GM19328 (cell line): Measurements from ENCODE around the gene AMPD2.
"Not testable (repeated sequence)": the region's sequence is repeated elsewhere in the genome, so short reads cannot be mapped to it uniquely, and the experiment has no call there.

Experiments
- ATAC-seq: cut with Tn5 transposase; IDR thresholded peaks from one replicate; pipeline ENCODE4 v1.9.1; 2021; ENCODE audit warnings: mild to moderate bottlenecking, moderate library complexity; ENCODE audit not compliant: unreplicated experiment

AMPD2 gene

DNA sequence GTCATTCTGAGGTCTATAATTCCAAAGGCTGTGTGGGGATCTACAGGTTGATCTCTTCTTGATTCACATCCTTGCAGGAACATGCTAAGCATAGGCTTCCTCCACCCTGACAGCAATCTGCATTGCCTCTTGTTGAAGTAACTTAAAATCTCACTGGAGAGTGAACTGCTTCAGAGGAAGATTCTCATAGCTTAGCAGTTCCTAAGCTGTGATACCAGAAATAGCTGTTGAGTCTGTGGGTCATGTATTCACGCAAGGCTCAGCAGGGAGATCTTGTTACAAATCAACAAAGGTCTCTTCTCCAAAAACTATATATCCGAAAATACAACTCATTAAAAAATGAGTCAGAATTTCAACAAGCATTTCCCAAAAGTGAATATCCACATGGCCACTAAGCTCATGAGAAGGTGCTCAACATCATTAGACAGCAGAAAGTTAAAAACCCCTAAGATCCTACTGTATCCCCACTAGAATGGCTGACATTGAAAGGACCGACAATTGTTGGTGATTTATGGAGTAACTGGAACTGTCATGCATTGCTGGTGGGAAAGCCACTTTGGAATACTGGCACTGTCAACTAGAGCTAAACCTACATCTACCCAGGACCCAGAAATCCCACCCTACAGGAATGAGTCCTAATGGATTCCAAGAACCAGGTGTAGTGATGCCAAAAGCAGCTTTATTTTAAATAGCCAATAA lies 57.2 kb downstream of the AMPD2 start:
- not testable (repeated sequence) for ATAC-seq

DNA sequence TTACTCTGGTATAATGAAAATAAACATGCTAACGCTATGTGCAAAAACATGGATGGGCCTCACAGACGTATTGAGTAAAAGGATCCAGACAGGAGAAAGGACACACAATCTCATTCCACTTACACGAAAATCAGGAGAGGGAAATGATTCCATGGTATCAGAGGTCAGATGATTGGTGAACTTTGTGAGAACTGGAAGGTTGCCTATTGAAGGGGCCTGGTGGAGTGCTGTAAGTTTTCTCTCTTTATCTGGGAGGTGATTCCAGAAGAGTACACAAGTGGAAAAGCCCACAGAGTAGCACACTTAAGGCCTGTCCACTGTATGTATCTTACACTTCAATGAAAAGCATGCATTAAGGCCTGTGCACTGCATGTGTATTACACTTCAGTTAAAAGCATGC lies 57.8 kb downstream of the AMPD2 start:
- no peak for ATAC-seq

DNA sequence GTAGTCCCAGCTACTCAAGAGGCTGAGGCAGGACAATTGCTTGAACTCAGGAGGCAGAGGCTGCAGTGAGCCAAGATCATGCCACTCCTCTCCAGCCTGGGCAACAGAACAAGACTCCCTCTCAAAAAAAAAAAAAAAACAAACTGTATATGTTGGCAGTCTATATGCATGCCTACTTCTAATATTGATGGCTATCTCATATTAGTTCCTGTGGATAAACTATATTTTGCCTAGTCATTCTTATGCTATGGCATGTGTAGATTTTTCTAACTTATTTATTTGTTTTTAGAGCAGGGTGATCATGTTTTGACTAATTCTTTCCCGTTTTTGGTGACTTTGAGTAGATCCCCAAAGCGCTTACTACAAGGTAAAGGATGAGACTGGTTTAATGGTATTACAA lies 59.0 kb downstream of the AMPD2 start:
- not testable (repeated sequence) for ATAC-seq
